CD4-positive, alpha-beta T cell treated with Interleukin-17A for 4 hours (primary cell): Measurements from ENCODE around the gene TOX2.

Experiments
- DNase-seq: peaks from one replicate; pipeline ENCODE4 v3.0.0-alpha.2; 2020; ENCODE audit warnings: mixed read lengths

Gene TOX2, protein sequence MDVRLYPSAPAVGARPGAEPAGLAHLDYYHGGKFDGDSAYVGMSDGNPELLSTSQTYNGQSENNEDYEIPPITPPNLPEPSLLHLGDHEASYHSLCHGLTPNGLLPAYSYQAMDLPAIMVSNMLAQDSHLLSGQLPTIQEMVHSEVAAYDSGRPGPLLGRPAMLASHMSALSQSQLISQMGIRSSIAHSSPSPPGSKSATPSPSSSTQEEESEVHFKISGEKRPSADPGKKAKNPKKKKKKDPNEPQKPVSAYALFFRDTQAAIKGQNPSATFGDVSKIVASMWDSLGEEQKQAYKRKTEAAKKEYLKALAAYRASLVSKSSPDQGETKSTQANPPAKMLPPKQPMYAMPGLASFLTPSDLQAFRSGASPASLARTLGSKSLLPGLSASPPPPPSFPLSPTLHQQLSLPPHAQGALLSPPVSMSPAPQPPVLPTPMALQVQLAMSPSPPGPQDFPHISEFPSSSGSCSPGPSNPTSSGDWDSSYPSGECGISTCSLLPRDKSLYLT

GRCh38 chr20:43914311-43915210 lies at the start of gene TOX2:
TSS of gene TOX2 (plus strand) at chr20:43914852. CDS start at chr20:43914892, 40 bp downstream.
- peak; percentile 69 for DNase-seq

DNA sequence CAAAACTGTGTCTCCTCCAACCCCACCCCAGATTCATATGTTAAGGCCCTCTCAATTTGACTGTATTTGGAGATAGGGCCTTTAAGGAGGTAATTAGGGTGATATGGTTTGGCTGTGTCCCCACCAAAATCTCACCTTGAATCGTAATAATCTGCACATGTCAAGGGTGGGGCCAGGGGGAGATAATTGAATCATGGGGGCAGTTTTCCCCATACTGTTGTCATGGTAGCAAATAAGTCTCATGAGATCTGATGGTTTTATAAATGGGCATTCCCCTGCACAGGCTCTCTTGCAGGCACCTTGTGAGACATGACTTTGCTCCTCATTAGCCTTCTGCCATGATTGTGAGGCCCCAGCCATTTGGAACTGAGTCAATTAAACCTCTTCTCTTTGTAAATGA lies 46.6 kb upstream of the TOX2 start:
- no peak for DNase-seq

DNA sequence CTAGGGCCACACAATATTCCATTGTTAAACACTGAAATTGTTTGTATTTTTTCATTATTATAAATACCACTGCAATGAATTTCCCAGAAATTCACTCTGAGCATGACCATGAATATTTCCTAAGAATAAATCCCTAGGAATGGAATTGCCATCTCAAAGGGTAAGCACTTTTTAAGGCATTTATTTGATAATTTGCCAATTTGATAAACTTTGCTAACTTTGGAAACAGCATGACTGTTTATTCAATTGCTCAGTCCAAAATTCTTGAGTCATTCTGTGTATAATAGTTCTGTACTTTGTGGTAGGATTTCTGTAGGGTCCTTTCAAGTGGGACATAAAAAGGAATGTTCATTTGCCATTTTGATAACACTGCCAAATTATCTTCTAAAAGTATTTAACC lies 44.2 kb upstream of the TOX2 start:
- DNase-seq, result no peak

DNA sequence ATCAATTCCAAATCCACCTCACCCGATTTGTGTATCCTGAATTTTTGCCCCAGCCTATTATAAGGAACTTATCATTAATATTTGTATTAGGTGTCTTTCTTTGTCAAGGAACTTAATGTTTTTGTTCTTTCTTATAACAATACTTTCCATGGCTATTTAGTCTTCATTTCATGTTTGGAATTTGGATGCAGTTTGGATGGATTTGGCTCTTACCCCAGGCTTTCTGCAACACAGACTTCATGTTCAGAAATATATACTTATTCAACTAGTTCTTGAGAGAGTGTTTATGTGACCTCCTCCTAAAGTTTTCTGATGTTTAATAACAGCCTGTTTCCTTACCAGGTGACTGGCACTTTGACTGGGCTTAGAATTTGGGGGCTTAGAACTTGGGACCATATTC lies 35.9 kb upstream of the TOX2 start:
- no peak for DNase-seq

- DNase-seq, result no peak
Observed at GRCh38 chr20:43893930-43894329, 20.7 kb upstream of the TOX2 start.

- no peak for DNase-seq
Observed at GRCh38 chr20:43894491-43894890, 20.2 kb upstream of the TOX2 start.

DNA sequence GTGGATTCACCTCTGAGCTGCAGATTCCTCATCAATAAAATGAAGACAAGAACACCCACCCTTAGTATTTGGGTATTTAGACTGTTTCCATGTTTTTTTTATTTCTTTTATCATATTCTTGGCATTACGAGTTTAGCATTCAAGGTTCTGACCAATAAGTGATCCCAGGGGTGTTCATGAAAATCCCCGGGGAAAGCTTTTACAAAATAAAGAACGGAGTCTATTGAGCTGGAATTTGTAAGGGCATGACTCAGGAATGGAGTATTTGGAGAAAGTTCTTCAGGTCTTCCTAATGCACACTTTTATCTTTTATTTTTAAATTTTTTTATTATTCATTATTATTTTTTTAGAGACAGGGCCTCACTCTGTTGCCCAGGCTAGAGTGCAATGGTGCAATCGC lies 19.4 kb upstream of the TOX2 start:
- DNase-seq, result no peak

- no peak for DNase-seq
Observed at GRCh38 chr20:43899274-43900120, 15.2 kb upstream of the TOX2 start.

GRCh38 chr20:43900121-43900466 lies 14.6 kb upstream of the TOX2 start:
- DNase-seq, result no peak

DNA sequence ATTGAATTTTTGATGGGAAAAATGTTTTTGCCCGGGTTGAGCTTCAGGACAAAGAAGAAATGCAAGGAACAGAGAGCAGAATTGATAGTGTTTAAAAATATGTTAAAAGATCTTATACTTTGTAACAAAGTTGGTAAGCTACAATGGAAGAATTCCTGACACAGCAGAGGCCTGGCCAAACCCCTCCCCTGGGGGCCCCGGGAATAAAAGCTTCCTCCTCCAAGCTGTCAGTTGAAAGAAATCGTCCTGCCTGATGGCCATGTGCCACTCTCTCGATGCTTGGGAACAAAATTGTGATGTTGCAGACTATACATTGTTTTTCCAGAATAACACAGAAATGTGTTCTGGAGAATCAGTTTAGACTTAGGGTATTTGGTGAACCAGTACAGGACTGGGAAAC lies 14.2 kb upstream of the TOX2 start:
- no peak for DNase-seq

- DNase-seq, result no peak
Observed at GRCh38 chr20:43901296-43901695, 13.4 kb upstream of the TOX2 start.

DNA sequence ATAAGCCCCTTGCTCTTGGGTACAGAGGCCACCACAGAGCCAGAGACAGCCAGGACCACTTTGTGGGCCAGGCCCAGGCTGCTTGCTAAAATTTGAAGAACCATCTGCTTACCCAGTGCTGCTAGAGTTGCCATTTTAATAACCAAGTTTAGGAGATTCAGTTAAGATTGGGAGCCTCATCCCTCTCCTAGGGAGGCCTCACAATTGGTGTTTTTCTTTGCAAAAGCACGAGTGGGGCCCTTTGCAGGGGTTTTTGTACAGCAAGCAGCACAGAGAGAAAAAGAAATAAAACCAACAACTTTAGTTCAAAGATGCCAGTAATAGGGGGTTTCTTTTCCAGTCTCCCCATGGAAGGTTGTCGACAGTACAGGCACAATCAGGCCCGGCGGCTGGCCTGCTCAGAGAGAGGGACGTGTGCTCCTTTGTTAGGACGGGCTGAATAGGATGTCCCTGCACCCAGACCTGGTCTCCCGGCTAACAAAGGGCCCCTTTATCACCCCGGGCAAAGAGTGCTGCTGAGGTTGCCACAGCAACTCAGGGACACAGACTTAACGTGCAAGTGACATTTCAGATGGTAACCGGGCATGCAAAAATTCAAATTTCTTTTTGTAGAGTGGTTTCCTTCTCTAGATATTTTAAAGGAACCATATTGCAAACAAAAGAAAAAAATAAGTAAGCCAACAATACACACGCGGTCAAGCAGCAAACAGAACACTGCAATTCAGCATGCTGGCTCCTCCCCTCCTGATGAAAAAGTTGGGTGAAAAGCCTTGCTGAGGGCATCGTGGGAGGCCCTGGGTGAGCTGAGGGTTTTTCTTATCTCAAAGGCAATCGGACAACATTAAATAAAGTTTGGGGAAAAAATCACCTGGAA lies 10.5 kb upstream of the TOX2 start:
- DNase-seq, result no peak

- no peak for DNase-seq
Observed at GRCh38 chr20:43904827-43905177, 9.8 kb upstream of the TOX2 start.

- DNase-seq, result no peak
Observed at GRCh38 chr20:43906505-43907034, 8.1 kb upstream of the TOX2 start.

DNA sequence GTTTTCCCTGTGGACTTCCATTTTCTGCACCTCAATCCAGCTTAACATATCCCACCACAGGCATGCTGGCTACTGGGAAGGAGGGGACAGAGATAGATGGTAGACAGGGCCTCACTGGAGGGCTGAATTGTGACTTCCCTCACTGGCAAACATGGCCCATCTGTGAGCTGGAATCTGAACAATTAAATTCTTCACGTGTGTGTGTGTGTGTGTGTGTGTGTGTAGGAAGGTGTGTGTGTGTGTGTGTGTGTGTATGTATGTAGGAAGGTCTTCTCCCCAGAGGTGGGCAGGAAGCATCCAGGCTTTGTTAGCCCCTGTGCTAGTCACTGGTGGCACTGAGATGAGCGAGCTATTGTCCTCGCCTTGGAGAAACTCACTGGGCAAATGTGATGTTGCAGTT lies 5.4 kb upstream of the TOX2 start:
- DNase-seq, result no peak

- DNase-seq, result no peak
Observed at GRCh38 chr20:43909720-43910119, 4.9 kb upstream of the TOX2 start.

DNA sequence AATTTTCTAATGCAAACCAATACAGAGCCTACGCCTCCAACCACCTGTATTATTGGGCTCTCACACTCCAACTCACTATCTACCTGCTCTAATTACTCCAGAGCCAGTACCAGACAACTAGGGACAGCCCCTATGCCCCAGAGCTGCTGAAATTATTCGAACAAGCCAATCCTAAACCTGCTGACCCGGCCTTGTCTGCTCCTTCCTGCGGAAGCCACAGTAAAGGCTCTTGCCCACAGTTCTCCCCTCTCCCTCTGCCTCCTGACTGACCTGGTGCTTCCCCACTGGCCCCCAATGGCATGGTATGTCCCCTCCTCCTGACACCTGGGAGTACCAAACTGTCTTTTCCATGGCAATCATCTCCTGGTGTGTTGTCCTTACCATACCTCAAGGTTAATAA lies 4.1 kb upstream of the TOX2 start:
- DNase-seq, result no peak

GRCh38 chr20:43911066-43911465 lies 3.6 kb upstream of the TOX2 start:
- DNase-seq, result no peak

- DNase-seq, result no peak
Observed at GRCh38 chr20:43913291-43914025, 1.2 kb upstream of the TOX2 start.

GRCh38 chr20:43915211-43916072 lies 790 bp downstream of the TOX2 start:
- peak; percentile 40 for DNase-seq
